SK-N-SH (cell line): ENCODE data around the gene PODXL2. TPM values are rescaled to one million over a fixed set of nuclear protein-coding genes. Genes with fewer than 3 reads are reported as not detected.

Experiments used
- CTCF ChIA-PET: fragments of 300-600, 350-600 bp; formaldehyde crosslinking; extraction: SDS; loops from one replicate; lab custom pipeline; 2021; lab: Yijun Ruan, JAX
- POLR2A ChIA-PET: fragments of 350-600 bp; sonication (Branson Sonifier 250); formaldehyde crosslinking; extraction: SDS; loops from one replicate; lab custom pipeline; 2020; ENCODE audit warnings: antibody characterized with exemption, inconsistent platforms; lab: Yijun Ruan, JAX
- DNase-seq: peaks from one replicate; pipeline ENCODE4 v3.0.0; 2012
- H2AFZ ChIP-seq: fragments of 200-600 bp; sonication (generic); 2 replicates; pipeline ENCODE4 v1.8.1; 2016; ENCODE audit warnings: antibody characterized with exemption, mild to moderate bottlenecking, low read depth
- H3F3A ChIP-seq: fragments of 200-600 bp; sonication (generic); replicated peaks from 2 replicates; pipeline ENCODE3; 2016; ENCODE audit warnings: antibody characterized with exemption, mild to moderate bottlenecking; ENCODE audit not compliant: insufficient read depth
- H3K27ac ChIP-seq, 2 experiments: fragments of 200-500 bp in 1 of 2; fragments of 200-600 bp in 1 of 2; sonication (Bioruptor generic) in 1 of 2; sonication (generic), shearing (Covaris generic) in 1 of 2; 2 replicates each; pipeline versions ENCODE4 v1.5.1 to v1.6.1; 2014 to 2016; ENCODE audit warnings: low read depth in 2 of 2, inconsistent platforms in 1 of 2, low read length in 1 of 2, mild to moderate bottlenecking in 1 of 2, mixed read lengths in 1 of 2
- H3K27me3 ChIP-seq: fragments of 200-600 bp; sonication (generic), shearing (Covaris generic); 2 replicates; pipeline ENCODE4 v1.6.1; 2016; ENCODE audit warnings: mixed run types; ENCODE audit not compliant: insufficient read depth
- H3K36me3 ChIP-seq, 2 experiments: fragments of 200-500 bp in 1 of 2; fragments of 200-600 bp in 1 of 2; sonication (Bioruptor generic) in 1 of 2; sonication (generic) in 1 of 2; replicated peaks in 1 of 2; 2 replicates each; pipeline versions ENCODE3 to v1.5.1; 2014 to 2016; ENCODE audit warnings: low read length in 1 of 2, mild to moderate bottlenecking in 1 of 2; ENCODE audit not compliant: insufficient read depth in 2 of 2, control insufficient read depth in 1 of 2
- H3K4me1 ChIP-seq, 2 experiments: fragments of 200-500 bp in 1 of 2; fragments of 200-600 bp in 1 of 2; sonication (Bioruptor generic) in 1 of 2; sonication (generic), shearing (Covaris generic) in 1 of 2; 2 replicates each; pipeline versions ENCODE4 v1.5.1 to v1.6.1; 2014 to 2016; ENCODE audit warnings: low read depth in 1 of 2, low read length in 1 of 2, mixed run types in 1 of 2; ENCODE audit not compliant: insufficient read depth in 2 of 2, control insufficient read depth in 1 of 2
- H3K4me2 ChIP-seq: fragments of 200-600 bp; sonication (generic), shearing (Covaris generic); 2 replicates; pipeline ENCODE4 v1.6.1; 2017; ENCODE audit warnings: mixed run types
- H3K4me3 ChIP-seq, 2 experiments: fragments of 200-500 bp in 1 of 2; fragments of 200-600 bp in 1 of 2; sonication (Bioruptor generic) in 1 of 2; sonication (generic), shearing (Covaris generic) in 1 of 2; 2 replicates each; pipeline versions ENCODE4 v1.5.1 to v1.8.1; 2014 to 2016; ENCODE audit warnings: low read depth in 2 of 2, inconsistent platforms in 1 of 2, low read length in 1 of 2, mild to moderate bottlenecking in 1 of 2, mixed read lengths in 1 of 2, moderate library complexity in 1 of 2
- H3K79me2 ChIP-seq: fragments of 200-600 bp; sonication (generic); 2 replicates; pipeline ENCODE4 v1.8.1; 2017; ENCODE audit warnings: mild to moderate bottlenecking; ENCODE audit not compliant: insufficient read depth
- H3K9ac ChIP-seq: fragments of 200-600 bp; sonication (generic); 2 replicates; pipeline ENCODE4 v1.6.1; 2017; ENCODE audit warnings: mixed run types
- H3K9me2 ChIP-seq: fragments of 200-600 bp; sonication (generic); 2 replicates; pipeline ENCODE4 v1.6.1; 2017; ENCODE audit warnings: mixed run types
- H3K9me3 ChIP-seq: fragments of 200-600 bp; sonication (generic); 2 replicates; pipeline ENCODE4 v1.6.1; 2017; ENCODE audit warnings: mixed run types, mild to moderate bottlenecking, moderate library complexity
- H4K20me1 ChIP-seq: fragments of 200-600 bp; sonication (generic); 2 replicates; pipeline ENCODE4 v1.6.1; 2017; ENCODE audit warnings: mild to moderate bottlenecking, mixed run types; ENCODE audit not compliant: insufficient read depth
- CHD2 ChIP-seq: fragments of 150-350 bp; IDR thresholded peaks from 2 replicates; pipeline ENCODE4 v1.6.1; 2018; ENCODE audit warnings: low read length; ENCODE audit not compliant: partially characterized antibody
- ELF1 ChIP-seq: IDR thresholded peaks from 2 replicates; pipeline ENCODE4 v1.4.0; 2012
- EP300 ChIP-seq, 2 experiments: IDR thresholded peaks; 2 replicates each; pipeline versions ENCODE4 v1.4.0 to v1.6.1; 2012; ENCODE audit warnings: borderline replicate concordance in 1 of 2, low read depth in 1 of 2, low read length in 1 of 2
- EZH2phosphoT487 ChIP-seq: fragments of 200-600 bp; sonication (generic); IDR thresholded peaks from 2 replicates; pipeline ENCODE4 v1.6.1; 2017; ENCODE audit warnings: low read depth, mixed run types, mild to moderate bottlenecking, antibody characterized with exemption, moderate library complexity, borderline replicate concordance
- MAX ChIP-seq: IDR thresholded peaks from 2 replicates; pipeline ENCODE4 v1.4.0; 2012; ENCODE audit warnings: low read depth
- POLR2AphosphoS5 ChIP-seq: IDR thresholded peaks from 2 replicates; pipeline ENCODE4 v1.6.1; 2012; ENCODE audit warnings: low read depth, low read length
- RAD21 ChIP-seq: IDR thresholded peaks from 2 replicates; pipeline ENCODE4 v1.6.1; 2012; ENCODE audit warnings: mild to moderate bottlenecking, low read length
- RCOR1 ChIP-seq: fragments of 150-350 bp; IDR thresholded peaks from 2 replicates; pipeline ENCODE4 v1.6.1; 2017; ENCODE audit warnings: antibody characterized with exemption, low read length
- RFX5 ChIP-seq: IDR thresholded peaks from 2 replicates; pipeline ENCODE4 v1.6.1; 2012; ENCODE audit warnings: mild to moderate bottlenecking, improper control_type of control experiment, low read length
- RXRA ChIP-seq: IDR thresholded peaks from 2 replicates; pipeline ENCODE4 v1.4.0; 2012; ENCODE audit warnings: low read depth, mild to moderate bottlenecking, borderline replicate concordance
- TAF1 ChIP-seq: IDR thresholded peaks from 2 replicates; pipeline ENCODE4 v1.6.1; 2012; ENCODE audit warnings: low read depth, mild to moderate bottlenecking, low read length, moderate library complexity, borderline replicate concordance
- USF2 ChIP-seq: fragments of 150-350 bp; IDR thresholded peaks from 2 replicates; pipeline ENCODE4 v1.6.1; 2017; ENCODE audit warnings: antibody characterized with exemption, low read length, low read depth, borderline replicate concordance
- WGBS: methylation state at CpG from one replicate; pipeline ENCODE4 v1.1.6; 2017; ENCODE audit warnings: low lambda C conversion rate; 5-methylcytosine and 5-hydroxymethylcytosine counted together
- polyA plus RNA-seq, 3 experiments: library from polyadenylated mRNA; depleted of rRNA; stranded (reverse); fragments of >200 nt; gene quantifications; 2 replicates each; pipeline ENCODE4 v1.2.3, GENCODE V29; 2012
- TF ChIP-seq, protein P1 (sequence below): IDR thresholded peaks from 2 replicates; pipeline ENCODE4 v1.6.1; 2012; ENCODE audit warnings: mild to moderate bottlenecking, low read depth, low read length, moderate library complexity
- TF ChIP-seq, protein P2 (sequence below): IDR thresholded peaks from 2 replicates; pipeline ENCODE4 v1.4.0; 2012; ENCODE audit warnings: low read depth, borderline replicate concordance
- TF ChIP-seq, protein P3 (sequence below): fragments of 150-350 bp; IDR thresholded peaks from 2 replicates; pipeline ENCODE4 v1.6.1; 2016; ENCODE audit warnings: mild to moderate bottlenecking, low read depth, low read length

The PODXL2 gene
- polyA plus RNA-seq, 1 of the 3 experiments (the other 2 are of a cell fraction): 27.5 TPM

DNA sequence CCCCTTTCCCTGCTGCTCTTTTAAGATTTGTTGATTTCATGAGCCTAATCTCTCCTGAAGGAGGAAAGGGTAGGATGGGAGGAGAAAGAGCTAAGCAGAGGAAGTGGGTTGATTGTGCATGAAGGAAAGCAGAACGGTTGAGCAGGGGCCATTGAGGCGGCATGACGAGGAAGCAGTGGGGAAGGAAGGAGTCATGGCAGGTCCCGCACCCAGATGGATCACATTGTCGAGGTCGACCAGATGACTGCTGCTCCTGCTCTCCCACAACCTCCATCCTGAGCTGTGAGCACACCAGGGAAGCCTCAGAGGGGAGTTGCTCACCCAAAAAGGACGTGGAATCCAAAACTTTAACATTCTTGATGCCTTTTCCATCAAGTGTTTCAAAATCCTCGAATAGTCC, 86.5 kb downstream of the PODXL2 start:
- no peaks in the 10 kb centered on the region for H3K36me3 ChIP-seq
- WGBS: 76% methylated on average over 8 of the region's 8 CpGs
- no peak for DNase-seq
- no peaks in the 10 kb centered on the region for H3K9me3 ChIP-seq
- H4K20me1 ChIP-seq: no peaks in the 10 kb centered on the region
- H3K79me2 ChIP-seq: no peaks in the 10 kb centered on the region
- H3K4me1 ChIP-seq: peaks cover 0 to 52% of the 10 kb centered on the region in 2 experiments; a peak in 1 of 4 replicates
- TF ChIP-seq, protein P1, sequence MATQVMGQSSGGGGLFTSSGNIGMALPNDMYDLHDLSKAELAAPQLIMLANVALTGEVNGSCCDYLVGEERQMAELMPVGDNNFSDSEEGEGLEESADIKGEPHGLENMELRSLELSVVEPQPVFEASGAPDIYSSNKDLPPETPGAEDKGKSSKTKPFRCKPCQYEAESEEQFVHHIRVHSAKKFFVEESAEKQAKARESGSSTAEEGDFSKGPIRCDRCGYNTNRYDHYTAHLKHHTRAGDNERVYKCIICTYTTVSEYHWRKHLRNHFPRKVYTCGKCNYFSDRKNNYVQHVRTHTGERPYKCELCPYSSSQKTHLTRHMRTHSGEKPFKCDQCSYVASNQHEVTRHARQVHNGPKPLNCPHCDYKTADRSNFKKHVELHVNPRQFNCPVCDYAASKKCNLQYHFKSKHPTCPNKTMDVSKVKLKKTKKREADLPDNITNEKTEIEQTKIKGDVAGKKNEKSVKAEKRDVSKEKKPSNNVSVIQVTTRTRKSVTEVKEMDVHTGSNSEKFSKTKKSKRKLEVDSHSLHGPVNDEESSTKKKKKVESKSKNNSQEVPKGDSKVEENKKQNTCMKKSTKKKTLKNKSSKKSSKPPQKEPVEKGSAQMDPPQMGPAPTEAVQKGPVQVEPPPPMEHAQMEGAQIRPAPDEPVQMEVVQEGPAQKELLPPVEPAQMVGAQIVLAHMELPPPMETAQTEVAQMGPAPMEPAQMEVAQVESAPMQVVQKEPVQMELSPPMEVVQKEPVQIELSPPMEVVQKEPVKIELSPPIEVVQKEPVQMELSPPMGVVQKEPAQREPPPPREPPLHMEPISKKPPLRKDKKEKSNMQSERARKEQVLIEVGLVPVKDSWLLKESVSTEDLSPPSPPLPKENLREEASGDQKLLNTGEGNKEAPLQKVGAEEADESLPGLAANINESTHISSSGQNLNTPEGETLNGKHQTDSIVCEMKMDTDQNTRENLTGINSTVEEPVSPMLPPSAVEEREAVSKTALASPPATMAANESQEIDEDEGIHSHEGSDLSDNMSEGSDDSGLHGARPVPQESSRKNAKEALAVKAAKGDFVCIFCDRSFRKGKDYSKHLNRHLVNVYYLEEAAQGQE: no peak
- TF ChIP-seq CHD2 (no peak), RCOR1 (no peak), MAX (no peak), RFX5 (no peak), USF2 (no peak), RXRA (no peak), EZH2phosphoT487 (no peak)
- TF ChIP-seq, protein P2, sequence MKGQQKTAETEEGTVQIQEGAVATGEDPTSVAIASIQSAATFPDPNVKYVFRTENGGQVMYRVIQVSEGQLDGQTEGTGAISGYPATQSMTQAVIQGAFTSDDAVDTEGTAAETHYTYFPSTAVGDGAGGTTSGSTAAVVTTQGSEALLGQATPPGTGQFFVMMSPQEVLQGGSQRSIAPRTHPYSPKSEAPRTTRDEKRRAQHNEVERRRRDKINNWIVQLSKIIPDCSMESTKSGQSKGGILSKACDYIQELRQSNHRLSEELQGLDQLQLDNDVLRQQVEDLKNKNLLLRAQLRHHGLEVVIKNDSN: no peak
- no peaks in the 10 kb centered on the region for H3F3A ChIP-seq
- no peak overlapping the region for H3K4me3 ChIP-seq
- no peaks in the 10 kb centered on the region for H3K27me3 ChIP-seq
- no peak overlapping the region for H3K4me2 ChIP-seq
- H2AFZ ChIP-seq: no peak overlapping the region
- no peaks in the 10 kb centered on the region for H3K9me2 ChIP-seq
- H3K27ac ChIP-seq: no peak overlapping the region
- H3K9ac ChIP-seq: no peak overlapping the region
- ChIA-PET POLR2A (no interaction called here), CTCF (interaction anchor here (2.3 to 4.3 kb wide), 2 partner anchors 19 to 21 kb away, joined by 14 to 15 read pairs; no protein-coding TSS in a partner anchor)

GRCh38 chr3:127716384-127716783, 87.4 kb downstream of the PODXL2 start:
- H3K9ac ChIP-seq: no peak overlapping the region
- H2AFZ ChIP-seq: no peak overlapping the region
- peaks cover 0 to 53% of the 10 kb centered on the region in 2 experiments; a peak in 1 of 4 replicates for H3K4me1 ChIP-seq
- WGBS: 95% methylated on average over 5 of the region's 6 CpGs
- H3K27me3 ChIP-seq: no peaks in the 10 kb centered on the region
- H4K20me1 ChIP-seq: no peaks in the 10 kb centered on the region
- H3K9me2 ChIP-seq: no peaks in the 10 kb centered on the region
- CTCF ChIA-PET: interaction anchor here (0.9 to 4.3 kb wide), 4 partner anchors 10 to 184 kb away, joined by 3 to 15 read pairs (median 8); no protein-coding TSS in a partner anchor
- H3K4me3 ChIP-seq: no peak overlapping the region
- no peaks in the 10 kb centered on the region for H3F3A ChIP-seq
- H3K79me2 ChIP-seq: no peaks in the 10 kb centered on the region
- POLR2A ChIA-PET: no interaction called here
- H3K9me3 ChIP-seq: no peaks in the 10 kb centered on the region
- H3K36me3 ChIP-seq: no peaks in the 10 kb centered on the region
- no peak for DNase-seq
- H3K4me2 ChIP-seq: no peak overlapping the region
- no peak overlapping the region for H3K27ac ChIP-seq
- TF ChIP-seq RAD21 (no peak), EP300 (IDR thresholded peaks at IDR 0.05; ENCODE audit: borderline replicate concordance in 1 of 2, low read depth in 1 of 2, low read length in 1 of 2) (no peak), POLR2AphosphoS5 (no peak), ELF1 (no peak), RXRA (no peak), TAF1 (no peak), MAX (no peak)
- TF ChIP-seq, protein P1: no peak
- TF ChIP-seq, protein P3, sequence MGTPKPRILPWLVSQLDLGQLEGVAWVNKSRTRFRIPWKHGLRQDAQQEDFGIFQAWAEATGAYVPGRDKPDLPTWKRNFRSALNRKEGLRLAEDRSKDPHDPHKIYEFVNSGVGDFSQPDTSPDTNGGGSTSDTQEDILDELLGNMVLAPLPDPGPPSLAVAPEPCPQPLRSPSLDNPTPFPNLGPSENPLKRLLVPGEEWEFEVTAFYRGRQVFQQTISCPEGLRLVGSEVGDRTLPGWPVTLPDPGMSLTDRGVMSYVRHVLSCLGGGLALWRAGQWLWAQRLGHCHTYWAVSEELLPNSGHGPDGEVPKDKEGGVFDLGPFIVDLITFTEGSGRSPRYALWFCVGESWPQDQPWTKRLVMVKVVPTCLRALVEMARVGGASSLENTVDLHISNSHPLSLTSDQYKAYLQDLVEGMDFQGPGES: no peak
